GM19372 (cell line): Measurements from ENCODE around the gene GLRB.
"Not testable (repeated sequence)": the region's sequence is repeated elsewhere in the genome, so short reads cannot be mapped to it uniquely, and the experiment has no call there.

Experiments used
- ATAC-seq: cut with Tn5 transposase; IDR thresholded peaks from one replicate; pipeline ENCODE4 v1.9.1; 2021; ENCODE audit warnings: mild to moderate bottlenecking, low read depth, moderate library complexity; ENCODE audit not compliant: unreplicated experiment

The GLRB gene

GRCh38 chr4:157075811-157076577 lies at the start of gene GLRB:
Gene GLRB, plus strand, starts transcription at chr4:157076150. Its CDS starts 1,875 bp downstream, at chr4:157078025.
- no peak for ATAC-seq

- ATAC-seq: no peak
Measured at GRCh38 chr4:157035471-157035870, 40.5 kb upstream of the GLRB start.

- no peak for ATAC-seq
Measured at GRCh38 chr4:157040405-157040804, 35.5 kb upstream of the GLRB start.

GRCh38 chr4:157043131-157043530 lies 32.8 kb upstream of the GLRB start:
- ATAC-seq: no peak

GRCh38 chr4:157045507-157046127 lies 30.3 kb upstream of the GLRB start:
- no peak for ATAC-seq

- no peak for ATAC-seq
Measured at GRCh38 chr4:157048248-157048647, 27.7 kb upstream of the GLRB start.

GRCh38 chr4:157050561-157050960 lies 25.4 kb upstream of the GLRB start:
- ATAC-seq: no peak

GRCh38 chr4:157052429-157053040 lies 23.4 kb upstream of the GLRB start:
- no peak for ATAC-seq

GRCh38 chr4:157057218-157057617 lies 18.7 kb upstream of the GLRB start:
- no peak for ATAC-seq

GRCh38 chr4:157058899-157059298 lies 17.1 kb upstream of the GLRB start:
- not testable (repeated sequence) for ATAC-seq

GRCh38 chr4:157072002-157072401 lies 3.9 kb upstream of the GLRB start:
- ATAC-seq: no peak

- no peak for ATAC-seq
Measured at GRCh38 chr4:157075401-157075800, 549 bp upstream of the GLRB start.

- ATAC-seq: no peak
Measured at GRCh38 chr4:157076578-157076947, 613 bp downstream of the GLRB start.

- no peak for ATAC-seq
Measured at GRCh38 chr4:157079441-157079840, 3.5 kb downstream of the GLRB start.

GRCh38 chr4:157080605-157081004 lies 4.7 kb downstream of the GLRB start:
- no peak for ATAC-seq

GRCh38 chr4:157095716-157096115 lies 19.8 kb downstream of the GLRB start:
- ATAC-seq: no peak

GRCh38 chr4:157096439-157096838 lies 20.5 kb downstream of the GLRB start:
- ATAC-seq: no peak

- ATAC-seq: no peak
Measured at GRCh38 chr4:157099506-157099905, 23.6 kb downstream of the GLRB start.

GRCh38 chr4:157104541-157104940 lies 28.6 kb downstream of the GLRB start:
- no peak for ATAC-seq

- no peak for ATAC-seq
Measured at GRCh38 chr4:157114671-157115070, 38.7 kb downstream of the GLRB start.

GRCh38 chr4:157115613-157116335 lies 39.8 kb downstream of the GLRB start:
- no peak for ATAC-seq
